IPS-18a (cell line): ENCODE data around the gene GADL1.

Source experiments
- H3K27ac ChIP-seq: one replicate; pipeline ENCODE4 v1.5.1; 2013; ENCODE audit warnings: low read length
- H3K27me3 ChIP-seq: one replicate; pipeline ENCODE4 v1.6.1; 2013; ENCODE audit warnings: mild to moderate bottlenecking, low read length; ENCODE audit not compliant: control insufficient read depth, insufficient read depth
- H3K36me3 ChIP-seq: one replicate; pipeline ENCODE4 v1.6.1; 2013; ENCODE audit warnings: low read depth, low read length; ENCODE audit not compliant: control insufficient read depth
- H3K4me1 ChIP-seq: one replicate; pipeline ENCODE4 v1.6.1; 2013; ENCODE audit warnings: low read depth, low read length; ENCODE audit not compliant: control insufficient read depth
- H3K4me3 ChIP-seq: one replicate; pipeline ENCODE4 v1.5.1; 2013; ENCODE audit warnings: low read length
- H3K9ac ChIP-seq: one replicate; pipeline ENCODE4 v1.6.1; 2013; ENCODE audit warnings: mild to moderate bottlenecking, low read length, moderate library complexity
- H3K9me3 ChIP-seq: one replicate; pipeline ENCODE4 v1.6.1; 2013; ENCODE audit warnings: low read depth, low read length; ENCODE audit not compliant: control insufficient read depth

The GADL1 gene

DNA sequence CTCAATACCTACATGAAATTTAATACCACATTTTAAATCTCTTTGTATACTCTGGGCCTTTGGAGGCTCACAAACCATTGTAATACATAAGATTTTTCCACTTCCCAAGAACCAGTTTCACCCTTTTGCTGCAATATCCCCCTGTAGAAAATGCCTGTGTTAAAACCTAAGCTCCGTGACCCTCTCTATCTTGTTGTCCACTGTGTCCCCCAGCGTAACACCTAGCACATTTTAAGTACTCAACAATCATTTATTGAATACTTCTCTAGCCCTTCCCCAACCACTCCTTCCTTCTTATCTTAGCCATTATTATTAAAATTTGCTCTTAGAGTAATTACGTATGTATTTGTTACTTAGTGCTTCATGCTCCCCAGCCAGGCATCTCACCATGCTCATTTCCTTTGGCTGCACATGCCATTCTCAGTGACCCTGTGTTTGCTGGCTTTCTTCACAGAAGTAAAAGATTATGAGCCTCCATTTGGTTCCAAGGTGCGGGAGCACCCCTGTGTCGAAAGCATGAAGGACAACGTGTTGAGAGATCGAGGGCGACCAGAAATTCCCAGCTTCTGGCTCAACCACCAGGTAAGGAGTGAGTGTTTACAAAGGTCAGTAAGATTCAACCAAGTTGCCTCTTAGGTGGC lies 206.4 kb downstream of the GADL1 start:
- no peak overlapping the region for H3K9ac ChIP-seq
- no peaks in the 10 kb centered on the region for H3K27me3 ChIP-seq
- no peaks in the 10 kb centered on the region for H3K9me3 ChIP-seq
- H3K4me1 ChIP-seq, result peaks cover 3% of the 10 kb centered on the region
- peaks cover 10% of the 10 kb centered on the region for H3K36me3 ChIP-seq
- H3K27ac ChIP-seq, result no peak overlapping the region
- H3K4me3 ChIP-seq, result no peak overlapping the region

DNA sequence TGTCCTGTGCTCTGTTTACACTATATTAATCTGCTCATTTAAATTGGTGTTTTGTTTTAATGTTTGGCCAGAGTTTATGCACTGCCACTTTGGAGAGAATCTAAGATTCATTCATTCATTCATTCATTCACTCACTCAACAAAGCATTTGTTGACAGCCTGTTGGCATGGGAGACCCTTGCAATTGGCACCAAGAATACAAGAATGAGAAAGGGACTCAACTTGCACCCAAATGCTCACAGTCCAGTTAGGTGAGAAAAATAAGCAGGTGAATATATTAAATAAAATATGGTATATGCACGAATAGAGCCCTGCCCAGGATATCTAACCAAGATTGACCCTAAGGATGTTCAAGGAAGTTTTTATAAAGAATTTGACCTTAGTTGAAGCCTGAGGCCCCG lies 207.7 kb downstream of the GADL1 start:
- peaks cover 10% of the 10 kb centered on the region for H3K36me3 ChIP-seq
- no peaks in the 10 kb centered on the region for H3K27me3 ChIP-seq
- H3K27ac ChIP-seq, result no peak overlapping the region
- H3K4me3 ChIP-seq, result no peak overlapping the region
- H3K4me1 ChIP-seq, result peaks cover 3% of the 10 kb centered on the region
- H3K9me3 ChIP-seq, result no peaks in the 10 kb centered on the region
- no peak overlapping the region for H3K9ac ChIP-seq

GRCh38 chr3:30686176-30686575 lies 208.3 kb downstream of the GADL1 start:
- peaks cover 10% of the 10 kb centered on the region for H3K36me3 ChIP-seq
- H3K9ac ChIP-seq, result no peak overlapping the region
- no peaks in the 10 kb centered on the region for H3K9me3 ChIP-seq
- peaks cover 8% of the 10 kb centered on the region for H3K4me1 ChIP-seq
- no peak overlapping the region for H3K27ac ChIP-seq
- H3K4me3 ChIP-seq, result no peak overlapping the region
- H3K27me3 ChIP-seq, result no peaks in the 10 kb centered on the region

DNA sequence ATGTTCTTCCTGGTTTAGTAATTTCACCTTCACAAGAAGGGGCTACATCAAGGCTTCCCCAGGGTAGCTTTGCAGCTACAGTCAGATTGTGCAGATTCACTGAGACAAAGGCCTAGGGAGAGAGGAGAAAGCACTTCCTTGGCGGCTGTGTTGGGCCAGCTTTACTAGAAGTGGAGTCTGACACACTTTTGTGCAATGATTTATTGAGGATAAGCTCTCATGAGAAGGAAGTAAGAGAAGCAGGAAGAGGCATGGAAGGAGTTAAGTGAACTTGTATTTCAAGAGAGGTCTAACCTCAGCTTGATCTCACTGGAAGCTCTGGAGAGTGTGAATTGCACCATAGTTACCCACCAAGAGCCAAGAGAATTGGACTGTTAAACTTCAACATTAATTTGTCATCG lies 209.2 kb downstream of the GADL1 start:
- Histone ChIP-seq H3K9me3 (no peaks in the 10 kb centered on the region), H3K27me3 (no peaks in the 10 kb centered on the region), H3K9ac (no peak overlapping the region), H3K36me3 (peaks cover 5% of the 10 kb centered on the region), H3K4me1 (peaks cover 15% of the 10 kb centered on the region), H3K4me3 (no peak overlapping the region), H3K27ac (no peak overlapping the region)

- Histone ChIP-seq H3K9ac (no peak overlapping the region), H3K27ac (no peak overlapping the region), H3K4me1 (peaks cover 15% of the 10 kb centered on the region), H3K27me3 (no peaks in the 10 kb centered on the region), H3K4me3 (no peak overlapping the region), H3K36me3 (peaks cover 5% of the 10 kb centered on the region), H3K9me3 (no peaks in the 10 kb centered on the region)
These were observed 210.1 kb downstream of the GADL1 start for GRCh38 chr3:30684356-30684755.

DNA sequence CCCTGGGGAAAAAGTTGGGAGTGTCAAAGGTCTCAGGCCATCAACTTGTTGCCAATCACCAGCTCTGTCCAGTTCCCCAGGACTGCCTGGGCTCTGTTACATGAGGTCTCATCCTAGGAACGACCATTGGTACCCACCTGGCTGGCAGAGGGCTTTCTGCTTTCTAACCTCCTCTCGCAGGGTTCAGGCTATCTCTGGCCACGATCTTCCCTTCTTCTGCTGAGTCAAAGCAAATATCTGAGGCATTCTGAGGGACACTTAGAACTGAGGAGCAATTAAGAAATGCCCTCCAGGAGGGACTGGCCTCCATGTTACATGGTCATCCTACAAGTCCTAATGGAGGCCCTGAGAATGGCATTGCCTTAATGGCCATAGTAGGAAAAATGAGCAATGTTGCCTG lies 210.7 kb downstream of the GADL1 start:
- Histone ChIP-seq H3K27ac (no peak overlapping the region), H3K9me3 (no peaks in the 10 kb centered on the region), H3K4me1 (peaks cover 15% of the 10 kb centered on the region), H3K36me3 (peaks cover 8% of the 10 kb centered on the region), H3K9ac (no peak overlapping the region), H3K4me3 (no peak overlapping the region), H3K27me3 (no peaks in the 10 kb centered on the region)

DNA sequence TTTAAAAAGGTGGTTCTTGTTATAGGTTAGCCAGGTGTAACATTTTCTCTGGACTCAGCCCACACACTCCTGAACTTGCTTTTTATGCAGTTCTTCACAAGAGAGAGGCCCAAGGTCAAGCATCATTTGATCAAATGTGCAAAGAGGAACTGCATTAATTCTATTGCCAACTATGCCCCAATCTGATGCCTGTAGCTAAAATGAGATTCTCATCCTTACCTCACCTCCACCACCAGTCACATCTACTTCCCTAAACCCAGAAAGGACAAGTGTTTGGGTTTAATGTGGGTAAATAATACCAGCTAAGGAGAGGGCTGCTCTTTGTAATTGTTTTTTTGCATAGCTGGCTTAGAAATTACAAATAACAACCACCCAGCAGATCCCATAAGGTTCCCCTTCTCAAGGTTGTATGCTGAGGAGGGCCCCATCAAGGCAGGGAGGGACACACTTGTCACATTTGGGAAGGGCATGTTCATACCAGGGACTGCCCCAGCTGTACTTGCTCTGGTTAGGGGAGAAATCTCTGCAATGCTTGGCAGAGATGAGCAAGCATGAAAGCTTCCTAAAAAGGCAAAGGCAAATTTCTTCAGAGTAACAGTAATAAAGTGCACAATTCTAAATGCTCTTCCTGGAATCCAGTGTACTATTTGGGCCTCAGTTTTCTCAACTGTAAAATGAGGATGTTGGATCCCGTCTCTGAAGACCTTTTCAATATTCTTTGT lies 211.9 kb downstream of the GADL1 start:
- no peaks in the 10 kb centered on the region for H3K27me3 ChIP-seq
- peaks cover 6% of the 10 kb centered on the region for H3K36me3 ChIP-seq
- peaks cover 15% of the 10 kb centered on the region for H3K4me1 ChIP-seq
- H3K4me3 ChIP-seq, result no peak overlapping the region
- no peak overlapping the region for H3K9ac ChIP-seq
- no peak overlapping the region for H3K27ac ChIP-seq
- no peaks in the 10 kb centered on the region for H3K9me3 ChIP-seq

- H3K9me3 ChIP-seq, result no peaks in the 10 kb centered on the region
- H3K9ac ChIP-seq, result no peak overlapping the region
- H3K4me1 ChIP-seq, result peaks cover 15% of the 10 kb centered on the region
- no peak overlapping the region for H3K27ac ChIP-seq
- peaks cover 7% of the 10 kb centered on the region for H3K36me3 ChIP-seq
- H3K4me3 ChIP-seq, result no peak overlapping the region
- H3K27me3 ChIP-seq, result no peaks in the 10 kb centered on the region
These were observed 212.7 kb downstream of the GADL1 start for GRCh38 chr3:30681649-30682211.

GRCh38 chr3:30680789-30681648 lies 213.4 kb downstream of the GADL1 start:
- Histone ChIP-seq H3K27me3 (no peaks in the 10 kb centered on the region), H3K4me1 (peaks cover 15% of the 10 kb centered on the region), H3K4me3 (no peak overlapping the region), H3K9me3 (no peaks in the 10 kb centered on the region), H3K36me3 (peaks cover 7% of the 10 kb centered on the region), H3K27ac (no peak overlapping the region), H3K9ac (no peak overlapping the region)

- Histone ChIP-seq H3K36me3 (peaks cover 14% of the 10 kb centered on the region), H3K27ac (no peak overlapping the region), H3K9ac (no peak overlapping the region), H3K9me3 (no peaks in the 10 kb centered on the region), H3K27me3 (no peaks in the 10 kb centered on the region), H3K4me1 (peaks cover 15% of the 10 kb centered on the region), H3K4me3 (no peak overlapping the region)
These were observed 215.4 kb downstream of the GADL1 start for GRCh38 chr3:30679045-30679444.

DNA sequence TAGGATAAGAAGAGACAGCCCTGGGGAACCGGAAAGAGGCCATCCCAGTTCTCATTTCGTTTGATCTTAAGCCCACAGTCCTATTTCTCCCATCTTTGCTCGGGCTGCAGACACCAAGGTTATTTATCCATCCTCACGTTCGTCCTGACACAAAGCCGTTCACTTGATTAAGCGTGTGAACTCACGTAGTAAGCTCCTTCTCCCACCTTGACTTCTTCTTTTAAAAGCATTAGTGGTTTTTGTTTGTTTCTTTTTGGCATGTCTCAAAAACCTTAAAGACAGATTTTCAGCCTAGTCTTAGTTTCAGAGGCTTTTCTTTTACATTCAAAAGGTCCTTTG lies 217.1 kb downstream of the GADL1 start:
- peaks cover 25% of the 10 kb centered on the region for H3K36me3 ChIP-seq
- H3K27ac ChIP-seq, result no peak overlapping the region

More for the DNA sequence above, 217.1 kb downstream of the GADL1 start:
- no peaks in the 10 kb centered on the region for H3K9me3 ChIP-seq
- no peaks in the 10 kb centered on the region for H3K27me3 ChIP-seq
- no peak overlapping the region for H3K4me3 ChIP-seq
- H3K9ac ChIP-seq, result no peak overlapping the region
- H3K4me1 ChIP-seq, result peaks cover 15% of the 10 kb centered on the region
